T-helper 2 cell (primary cell): ENCODE data around the gene ACTR1B.
"Not testable (repeated sequence)": the region's sequence is repeated elsewhere in the genome, so short reads cannot be mapped to it uniquely, and the experiment has no call there.

Experiments used
- DNase-seq, 5 experiments: peaks; one replicate each; pipeline versions ENCODE4 v3.0.0 to v3.0.0-alpha.2; 2012 to 2022

Gene ACTR1B

GRCh38 chr2:97657986-97658690 is 5.7 kb downstream of the ACTR1B start:
- DNase-seq: no peak

GRCh38 chr2:97656905-97657587 is 6.8 kb downstream of the ACTR1B start:
- DNase-seq: no peak

GRCh38 chr2:97656129-97656755 is 7.6 kb downstream of the ACTR1B start:
- DNase-seq: no peak

GRCh38 chr2:97654791-97655190 is 9.1 kb downstream of the ACTR1B start:
- no peak for DNase-seq

- no peak for DNase-seq
Measured at GRCh38 chr2:97654309-97654708, 9.5 kb downstream of the ACTR1B start.

GRCh38 chr2:97653874-97654273 is 10.0 kb downstream of the ACTR1B start:
- DNase-seq: no peak

- DNase-seq: no peak
Measured at GRCh38 chr2:97653473-97653872, 10.4 kb downstream of the ACTR1B start.

GRCh38 chr2:97651114-97651513 is 12.7 kb downstream of the ACTR1B start:
- no peak for DNase-seq

- no peak for DNase-seq
Measured at GRCh38 chr2:97646977-97647376, 16.9 kb downstream of the ACTR1B start.

GRCh38 chr2:97645695-97646629 is 17.9 kb downstream of the ACTR1B start, which contains the start of gene COX5B:
Gene COX5B, plus strand, starts transcription at chr2:97646062. Its CDS starts 25 bp downstream, at chr2:97646087.
- DNase-seq: peak; percentile 97 to 99 (median 98)

- DNase-seq: no peak
Measured at GRCh38 chr2:97645112-97645694, 18.6 kb downstream of the ACTR1B start.

- DNase-seq: no peak
Measured at GRCh38 chr2:97644023-97644717, 19.7 kb downstream of the ACTR1B start.

GRCh38 chr2:97626049-97626430 is 37.8 kb downstream of the ACTR1B start:
- not testable (repeated sequence) for DNase-seq

- DNase-seq: not testable (repeated sequence)
Measured at GRCh38 chr2:97625354-97626048, 38.3 kb downstream of the ACTR1B start.

- not testable (repeated sequence) for DNase-seq
Measured at GRCh38 chr2:97622976-97623375, 40.9 kb downstream of the ACTR1B start.

- DNase-seq: not testable (repeated sequence)
Measured at GRCh38 chr2:97620492-97620891, 43.4 kb downstream of the ACTR1B start.

GRCh38 chr2:97618939-97619827 is 44.7 kb downstream of the ACTR1B start:
- not testable (repeated sequence) for DNase-seq

GRCh38 chr2:97617911-97618310 is 45.9 kb downstream of the ACTR1B start:
- no peak for DNase-seq

GRCh38 chr2:97615746-97616145 is 48.1 kb downstream of the ACTR1B start:
- not testable (repeated sequence) for DNase-seq

GRCh38 chr2:97611895-97612294 is 51.9 kb downstream of the ACTR1B start:
- not testable (repeated sequence) for DNase-seq
